A673 (cell line): ENCODE data around the gene ATAD5.

Experiments used
- EZH2 ChIP-seq: fragments of 200-600 bp; sonication (generic); IDR thresholded peaks from 2 replicates; pipeline ENCODE4 v1.6.1; 2017; ENCODE audit warnings: borderline replicate concordance, low read depth, mild to moderate bottlenecking, mixed read lengths, antibody characterized with exemption, low read length; ENCODE audit not compliant: poor library complexity, severe bottlenecking
- TF ChIP-seq, protein P1 (sequence below): fragments of 300-800, 200-600 bp; sonication (generic); conservative IDR thresholded peaks from 2 replicates; pipeline ENCODE4 v1.5.1; 2017; ENCODE audit warnings: low read depth, mild to moderate bottlenecking, antibody characterized with exemption, low read length, moderate library complexity, mixed read lengths

GRCh38 chr17:30917050-30917449 lies 85.3 kb downstream of the ATAD5 start:
- TF ChIP-seq, protein P1, sequence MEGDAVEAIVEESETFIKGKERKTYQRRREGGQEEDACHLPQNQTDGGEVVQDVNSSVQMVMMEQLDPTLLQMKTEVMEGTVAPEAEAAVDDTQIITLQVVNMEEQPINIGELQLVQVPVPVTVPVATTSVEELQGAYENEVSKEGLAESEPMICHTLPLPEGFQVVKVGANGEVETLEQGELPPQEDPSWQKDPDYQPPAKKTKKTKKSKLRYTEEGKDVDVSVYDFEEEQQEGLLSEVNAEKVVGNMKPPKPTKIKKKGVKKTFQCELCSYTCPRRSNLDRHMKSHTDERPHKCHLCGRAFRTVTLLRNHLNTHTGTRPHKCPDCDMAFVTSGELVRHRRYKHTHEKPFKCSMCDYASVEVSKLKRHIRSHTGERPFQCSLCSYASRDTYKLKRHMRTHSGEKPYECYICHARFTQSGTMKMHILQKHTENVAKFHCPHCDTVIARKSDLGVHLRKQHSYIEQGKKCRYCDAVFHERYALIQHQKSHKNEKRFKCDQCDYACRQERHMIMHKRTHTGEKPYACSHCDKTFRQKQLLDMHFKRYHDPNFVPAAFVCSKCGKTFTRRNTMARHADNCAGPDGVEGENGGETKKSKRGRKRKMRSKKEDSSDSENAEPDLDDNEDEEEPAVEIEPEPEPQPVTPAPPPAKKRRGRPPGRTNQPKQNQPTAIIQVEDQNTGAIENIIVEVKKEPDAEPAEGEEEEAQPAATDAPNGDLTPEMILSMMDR: no peak
- no peak for TF ChIP-seq EZH2
